ENCODE measurements around the gene MANF.

Gene MANF

DNA sequence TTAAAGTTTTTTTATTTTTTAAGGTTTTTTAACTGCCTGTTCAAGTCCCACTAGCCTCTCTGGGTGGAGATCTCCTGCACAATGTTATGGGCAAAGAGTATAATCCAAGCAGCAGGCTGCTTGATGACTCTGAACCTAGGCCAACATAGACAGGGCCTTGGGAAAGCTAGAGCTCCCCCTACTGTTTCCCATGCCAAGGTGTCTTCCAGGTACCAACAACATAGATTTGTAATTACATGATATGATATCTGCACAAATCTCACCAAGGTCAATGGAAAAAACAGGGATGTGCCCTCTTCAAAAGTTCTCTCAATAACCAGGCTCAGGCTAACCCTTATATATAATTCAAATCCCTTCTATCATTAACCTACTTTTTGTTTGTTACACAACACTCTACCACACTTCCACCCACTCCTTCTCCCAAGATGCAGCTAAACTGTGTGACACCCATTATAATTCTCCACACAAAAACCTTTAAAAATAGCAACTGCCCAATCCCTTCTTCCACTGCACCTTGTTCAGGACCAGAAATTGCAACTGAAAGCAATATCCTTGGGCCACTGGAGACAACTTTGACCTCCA lies 49.7 kb downstream of the MANF start:
- Histone ChIP-seq H3K27ac (ENCODE audit: low read depth, low read length) (no peak overlapping the region), H2AFZ (ENCODE audit: low read depth, low read length, severe bottlenecking) (no peak overlapping the region), H3K9me2 (replicated peaks; ENCODE audit: insufficient read depth, low read length) (no peaks in the 10 kb centered on the region), H3K79me2 (ENCODE audit: insufficient read depth, low read length) (peaks cover 10% of the 10 kb centered on the region; the same call in 1 of the 2 replicates), H3F3A (ENCODE audit: insufficient read depth) (0 out of 2 replicates have a peak, but pooled peaks cover 9% of the 10 kb centered on the region), H3K36me3 (ENCODE audit: low read length) (peaks cover 27% of the 10 kb centered on the region), H3K9me3 (ENCODE audit: insufficient read depth, low read length) (no peaks in the 10 kb centered on the region), H4K20me1 (ENCODE audit: low read depth, low read length) (peaks cover 5% of the 10 kb centered on the region; the same call in 1 of the 2 replicates), H3K4me3 (ENCODE audit: insufficient read depth, low read length, poor library complexity, severe bottlenecking) (no peak overlapping the region), H3K9ac (ENCODE audit: low read length) (no peak overlapping the region), H3K27me3 (ENCODE audit: low read length) (no peaks in the 10 kb centered on the region), H3K4me2 (ENCODE audit: low read depth, low read length, poor library complexity, severe bottlenecking) (no peak overlapping the region)
- TF ChIP-seq EZH2phosphoT487 (conservative IDR thresholded peaks at IDR 0.05; ENCODE audit: low read length): no peak
- TF ChIP-seq, protein P1, sequence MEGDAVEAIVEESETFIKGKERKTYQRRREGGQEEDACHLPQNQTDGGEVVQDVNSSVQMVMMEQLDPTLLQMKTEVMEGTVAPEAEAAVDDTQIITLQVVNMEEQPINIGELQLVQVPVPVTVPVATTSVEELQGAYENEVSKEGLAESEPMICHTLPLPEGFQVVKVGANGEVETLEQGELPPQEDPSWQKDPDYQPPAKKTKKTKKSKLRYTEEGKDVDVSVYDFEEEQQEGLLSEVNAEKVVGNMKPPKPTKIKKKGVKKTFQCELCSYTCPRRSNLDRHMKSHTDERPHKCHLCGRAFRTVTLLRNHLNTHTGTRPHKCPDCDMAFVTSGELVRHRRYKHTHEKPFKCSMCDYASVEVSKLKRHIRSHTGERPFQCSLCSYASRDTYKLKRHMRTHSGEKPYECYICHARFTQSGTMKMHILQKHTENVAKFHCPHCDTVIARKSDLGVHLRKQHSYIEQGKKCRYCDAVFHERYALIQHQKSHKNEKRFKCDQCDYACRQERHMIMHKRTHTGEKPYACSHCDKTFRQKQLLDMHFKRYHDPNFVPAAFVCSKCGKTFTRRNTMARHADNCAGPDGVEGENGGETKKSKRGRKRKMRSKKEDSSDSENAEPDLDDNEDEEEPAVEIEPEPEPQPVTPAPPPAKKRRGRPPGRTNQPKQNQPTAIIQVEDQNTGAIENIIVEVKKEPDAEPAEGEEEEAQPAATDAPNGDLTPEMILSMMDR (IDR thresholded peaks at IDR 0.05; ENCODE audit: insufficient read depth, low read length, poor library complexity, severe bottlenecking): peak; percentile 59

DNA sequence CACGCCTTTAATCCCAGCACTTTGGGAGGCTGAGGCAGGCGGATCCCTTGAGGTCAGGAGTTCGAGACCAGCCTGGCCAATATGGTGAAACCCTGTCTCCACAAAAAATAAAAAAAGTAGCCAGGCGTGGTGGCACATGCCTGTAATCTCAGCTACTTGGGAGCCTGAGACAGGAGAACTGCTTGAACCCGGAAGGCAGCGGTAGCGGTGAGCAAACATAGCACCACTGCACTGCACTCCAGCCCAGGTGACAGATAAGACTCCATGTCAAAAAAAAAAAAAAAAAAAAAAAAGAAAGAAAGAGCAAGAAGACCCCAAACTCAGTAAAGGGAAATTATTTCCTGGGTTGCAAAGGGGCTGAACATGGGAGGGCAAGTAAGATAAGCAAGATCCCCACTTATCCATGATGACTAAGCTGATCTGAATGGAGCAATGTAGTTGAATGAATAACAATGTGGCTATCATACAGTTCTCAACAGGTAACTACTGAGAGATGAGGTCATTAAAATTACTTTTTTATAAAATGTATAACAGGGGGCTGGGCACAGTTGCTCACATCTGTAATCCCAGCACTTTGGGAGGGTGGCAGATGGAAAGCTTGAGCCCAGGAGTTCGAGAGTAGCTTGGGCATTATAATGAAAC lies 52.0 kb downstream of the MANF start:
- Histone ChIP-seq H3K9me2 (replicated peaks; ENCODE audit: insufficient read depth, low read length) (no peaks in the 10 kb centered on the region), H3K4me2 (ENCODE audit: low read depth, low read length, poor library complexity, severe bottlenecking) (no peak overlapping the region), H4K20me1 (ENCODE audit: low read depth, low read length) (peaks cover 5% of the 10 kb centered on the region; the same call in 1 of the 2 replicates), H3K9me3 (ENCODE audit: insufficient read depth, low read length) (no peaks in the 10 kb centered on the region), H3K27me3 (ENCODE audit: low read length) (no peaks in the 10 kb centered on the region), H3K79me2 (ENCODE audit: insufficient read depth, low read length) (peaks cover 10% of the 10 kb centered on the region; the same call in 1 of the 2 replicates), H3K27ac (ENCODE audit: low read depth, low read length) (no peak overlapping the region), H3K9ac (ENCODE audit: low read length) (no peak overlapping the region), H3K4me3 (ENCODE audit: insufficient read depth, low read length, poor library complexity, severe bottlenecking) (no peak overlapping the region), H2AFZ (ENCODE audit: low read depth, low read length, severe bottlenecking) (no peak overlapping the region), H3F3A (ENCODE audit: insufficient read depth) (0 out of 2 replicates have a peak, but pooled peaks cover 9% of the 10 kb centered on the region), H3K36me3 (ENCODE audit: low read length) (peaks cover 32% of the 10 kb centered on the region)
- no peak for TF ChIP-seq EZH2phosphoT487 (conservative IDR thresholded peaks at IDR 0.05; ENCODE audit: low read length)
- TF ChIP-seq, protein P1 (IDR thresholded peaks at IDR 0.05; ENCODE audit: insufficient read depth, low read length, poor library complexity, severe bottlenecking): no peak

Measured in SU-DHL-6 (cell line).